ENCODE measurements around the gene KCNJ8. TPM values are rescaled to one million over a fixed set of nuclear protein-coding genes. Genes with fewer than 3 reads are reported as not detected.
"Not testable (repeated sequence)": the region's sequence is repeated elsewhere in the genome, so short reads cannot be mapped to it uniquely, and the experiment has no call there.

KCNJ8 gene
- total and polyA plus RNA-seq, 8 donors: 5.7 to 19.6 (median 8.9) TPM; not detected in 2

DNA sequence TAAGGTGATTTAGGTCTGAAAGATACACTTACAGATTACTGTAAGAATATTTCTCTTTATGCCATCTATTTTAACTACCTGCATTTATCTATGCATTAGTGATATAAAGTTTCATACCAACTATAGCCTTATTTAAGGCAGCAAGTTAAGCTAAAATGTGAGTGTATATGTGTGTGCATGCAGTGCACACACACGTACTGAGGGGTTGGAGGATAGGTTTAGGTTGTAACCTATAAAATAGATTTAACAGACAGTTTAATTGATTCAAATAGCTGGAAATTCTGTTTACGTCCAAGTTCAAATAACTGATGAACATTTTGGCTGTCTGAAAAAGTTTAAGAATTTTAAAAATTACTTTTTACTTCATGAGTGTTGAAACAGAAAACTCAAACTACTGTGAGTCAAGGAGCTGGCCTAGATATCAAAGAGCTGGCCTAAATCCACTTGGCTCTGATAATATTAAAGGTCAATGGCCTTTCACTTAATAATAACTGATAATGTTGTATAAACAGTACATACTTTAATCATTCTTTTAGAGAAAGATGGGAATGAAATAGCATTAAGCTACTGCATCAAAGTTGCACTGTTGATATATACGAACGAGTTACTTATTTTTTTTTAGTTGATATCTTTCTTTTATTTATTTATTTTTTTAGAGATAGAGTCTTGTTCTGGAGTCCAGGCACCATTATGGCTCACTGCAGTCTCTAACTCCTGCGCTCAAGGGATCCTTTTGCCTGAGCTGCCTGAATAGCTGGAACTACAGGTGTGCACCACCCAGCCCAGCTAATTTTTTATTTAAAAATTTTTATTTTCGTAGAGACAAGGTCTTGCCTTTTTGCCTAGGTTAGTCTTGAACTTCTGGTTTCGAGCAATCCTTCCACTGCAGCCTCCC is 13.8 kb upstream of the KCNJ8 start:
- H3K9me3 ChIP-seq: peaks cover 0 to 13% (median 0%) of the 10 kb centered on the region in 4 donors
- peak; percentile 36 to 42 for DNase-seq
- WGBS, 5 donors: 36 to 55% (median 43%) methylated on average over 7 of the region's 7 CpGs
- TF ChIP-seq EP300 (IDR thresholded peaks at IDR 0.05) (no peak), POLR2AphosphoS5 (IDR thresholded peaks at IDR 0.05) (no peak), POLR2A (IDR thresholded peaks at IDR 0.05) (no peak)
- TF ChIP-seq, protein P1, sequence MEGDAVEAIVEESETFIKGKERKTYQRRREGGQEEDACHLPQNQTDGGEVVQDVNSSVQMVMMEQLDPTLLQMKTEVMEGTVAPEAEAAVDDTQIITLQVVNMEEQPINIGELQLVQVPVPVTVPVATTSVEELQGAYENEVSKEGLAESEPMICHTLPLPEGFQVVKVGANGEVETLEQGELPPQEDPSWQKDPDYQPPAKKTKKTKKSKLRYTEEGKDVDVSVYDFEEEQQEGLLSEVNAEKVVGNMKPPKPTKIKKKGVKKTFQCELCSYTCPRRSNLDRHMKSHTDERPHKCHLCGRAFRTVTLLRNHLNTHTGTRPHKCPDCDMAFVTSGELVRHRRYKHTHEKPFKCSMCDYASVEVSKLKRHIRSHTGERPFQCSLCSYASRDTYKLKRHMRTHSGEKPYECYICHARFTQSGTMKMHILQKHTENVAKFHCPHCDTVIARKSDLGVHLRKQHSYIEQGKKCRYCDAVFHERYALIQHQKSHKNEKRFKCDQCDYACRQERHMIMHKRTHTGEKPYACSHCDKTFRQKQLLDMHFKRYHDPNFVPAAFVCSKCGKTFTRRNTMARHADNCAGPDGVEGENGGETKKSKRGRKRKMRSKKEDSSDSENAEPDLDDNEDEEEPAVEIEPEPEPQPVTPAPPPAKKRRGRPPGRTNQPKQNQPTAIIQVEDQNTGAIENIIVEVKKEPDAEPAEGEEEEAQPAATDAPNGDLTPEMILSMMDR (IDR thresholded peaks at IDR 0.05): no peak
- no peaks in the 10 kb centered on the region for H3K27me3 ChIP-seq
- peaks cover 0 to 15% (median 6%) of the 10 kb centered on the region in 4 donors for H3K4me1 ChIP-seq
- H3K27ac ChIP-seq: peak overlapping the region in 1 of 5 donors; percentile 15
- no peak overlapping the region for H3K4me3 ChIP-seq
- intact Hi-C loops (cut with DNase I; ENCODE audit: low total_unique reads): no loop called here
- no peaks in the 10 kb centered on the region for H3K36me3 ChIP-seq

DNA sequence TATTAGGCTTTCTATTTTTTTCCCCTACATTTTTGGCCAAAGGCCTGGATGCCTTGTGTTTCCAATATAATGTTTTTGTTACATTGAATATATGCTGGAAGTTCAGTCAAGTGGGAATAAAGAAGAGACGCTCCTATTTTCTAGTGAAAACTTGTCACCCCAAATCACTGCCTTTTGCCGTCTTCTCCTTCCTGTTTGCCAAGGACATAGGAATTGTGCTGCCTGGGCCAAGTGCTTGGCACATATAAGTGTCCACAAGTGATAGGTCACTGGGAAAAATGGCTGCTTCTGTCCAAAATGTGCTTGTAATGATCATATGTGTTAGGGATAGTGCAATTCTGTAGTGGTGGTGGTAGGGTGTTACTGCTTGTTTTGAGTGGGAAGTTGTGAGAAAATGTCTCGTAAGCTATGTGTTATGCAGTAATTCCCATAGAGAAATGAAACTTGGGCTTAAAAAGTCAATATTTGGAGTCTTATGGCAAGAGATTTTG is 11.6 kb upstream of the KCNJ8 start:
- H3K9me3 ChIP-seq: peaks cover 0 to 13% (median 0%) of the 10 kb centered on the region in 4 donors
- peaks cover 0 to 15% (median 6%) of the 10 kb centered on the region in 4 donors for H3K4me1 ChIP-seq
- H3K27ac ChIP-seq: no peak overlapping the region
- H3K4me3 ChIP-seq: no peak overlapping the region
- no peaks in the 10 kb centered on the region for H3K36me3 ChIP-seq
- 72 to 80% (median 79%) methylated on average over 3 of the region's 3 CpGs for WGBS, 5 donors
- intact Hi-C loops (cut with DNase I; ENCODE audit: low total_unique reads): no loop called here
- no peaks in the 10 kb centered on the region for H3K27me3 ChIP-seq
- TF ChIP-seq, protein P1 (IDR thresholded peaks at IDR 0.05): no peak
- TF ChIP-seq EP300 (IDR thresholded peaks at IDR 0.05) (no peak), POLR2AphosphoS5 (IDR thresholded peaks at IDR 0.05) (no peak), POLR2A (IDR thresholded peaks at IDR 0.05) (no peak)
- peak in 1 of 2 donors; percentile 40 for DNase-seq

DNA sequence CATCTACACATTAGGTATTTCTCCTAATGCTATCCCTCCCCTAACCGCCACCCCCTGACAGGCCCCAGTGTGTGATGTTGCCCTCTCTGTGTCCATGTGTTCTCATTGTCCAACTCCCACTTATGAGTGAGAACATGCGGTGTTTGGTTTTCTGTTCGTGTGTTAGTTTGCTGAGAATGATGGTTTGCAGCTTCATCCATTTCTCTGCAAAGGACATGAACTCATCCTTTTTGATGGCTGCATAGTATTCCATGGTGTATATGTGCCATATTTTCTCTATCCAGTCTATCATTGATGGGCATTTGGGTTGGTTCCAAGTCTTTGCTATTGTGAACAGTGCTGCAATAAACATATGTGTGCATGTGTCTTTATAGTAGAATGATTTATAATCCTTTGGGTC is 8.2 kb upstream of the KCNJ8 start:
- H3K4me3 ChIP-seq; H3K36me3 ChIP-seq; H3K9me3 ChIP-seq; DNase-seq; intact Hi-C loops (cut with DNase I; ENCODE audit: low total_unique reads); H3K27ac ChIP-seq; H3K4me1 ChIP-seq; H3K27me3 ChIP-seq: not testable (repeated sequence)
- 82 to 95% (median 88%) methylated on average over 3 of the region's 3 CpGs for WGBS, 5 donors

DNA sequence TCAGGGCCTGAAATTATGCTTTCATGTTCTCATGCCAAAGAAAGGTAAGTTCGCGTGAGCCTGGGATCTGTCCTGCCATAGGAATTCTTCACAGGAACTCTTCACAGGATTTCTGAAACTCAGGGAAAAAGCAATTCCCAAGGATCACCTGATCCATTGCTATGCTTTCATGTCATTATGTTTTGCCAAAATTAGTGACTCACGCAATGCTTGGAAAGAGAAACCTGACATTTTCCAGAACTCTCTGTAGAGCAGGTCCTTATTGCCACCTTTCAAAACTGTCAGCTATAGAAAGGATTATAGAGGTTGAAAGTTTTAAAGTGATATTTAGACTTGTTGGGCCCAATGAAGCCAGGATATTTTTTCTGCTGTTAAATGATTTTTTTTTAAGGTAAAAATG is 6.3 kb upstream of the KCNJ8 start:
- Histone ChIP-seq H3K36me3 (no peaks in the 10 kb centered on the region), H3K27ac (peak overlapping the region in 2 of 5 donors; percentile 13 to 92), H3K4me3 (no peak overlapping the region), H3K9me3 (no peaks in the 10 kb centered on the region), H3K27me3 (no peaks in the 10 kb centered on the region), H3K4me1 (peaks cover 0 to 12% (median 4%) of the 10 kb centered on the region in 4 donors)
- DNase-seq: peak in 1 of 2 donors; percentile 45
- TF ChIP-seq POLR2AphosphoS5 (IDR thresholded peaks at IDR 0.05): peak in 2 of 3 donors; percentile 79 to 87
- no peak for TF ChIP-seq EP300 (IDR thresholded peaks at IDR 0.05)
- WGBS, 5 donors: 76 to 92% (median 89%) methylated on average over 3 of the region's 3 CpGs
- intact Hi-C loops (cut with DNase I; ENCODE audit: low total_unique reads): no loop called here

DNA sequence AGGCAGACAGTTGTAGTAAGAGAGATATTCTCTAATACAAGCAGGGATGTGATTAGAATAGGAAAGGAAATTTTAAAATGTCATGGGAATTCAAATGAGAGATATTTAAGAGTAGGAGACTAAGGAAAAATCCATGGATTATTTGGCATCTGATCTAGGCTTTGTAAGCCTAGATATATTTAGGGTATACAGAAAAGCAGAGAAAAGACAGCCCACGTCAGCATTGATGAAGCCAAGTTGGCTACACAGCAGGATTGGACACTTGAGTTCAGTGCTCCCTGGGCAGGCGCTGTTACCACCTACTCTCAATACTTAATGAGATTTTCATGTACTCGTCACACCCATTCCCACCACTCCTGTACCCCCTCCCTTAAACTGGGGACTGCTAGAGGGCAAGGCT is 1.7 kb upstream of the KCNJ8 start:
- Histone ChIP-seq H3K4me3 (no peak overlapping the region), H3K4me1 (peaks cover 0 to 29% (median 15%) of the 10 kb centered on the region in 4 donors), H3K9me3 (no peaks in the 10 kb centered on the region), H3K36me3 (no peaks in the 10 kb centered on the region), H3K27me3 (peaks cover 0 to 26% (median 10%) of the 10 kb centered on the region in 3 donors), H3K27ac (peak overlapping the region in 4 of 5 donors; percentile 81 to 92 (median 84))
- intact Hi-C loops (cut with DNase I; ENCODE audit: low total_unique reads): no loop called here
- TF ChIP-seq, protein P1 (IDR thresholded peaks at IDR 0.05): no peak
- no peak for TF ChIP-seq POLR2A (IDR thresholded peaks at IDR 0.05)
- no peak for TF ChIP-seq EP300 (IDR thresholded peaks at IDR 0.05)
- no peak for TF ChIP-seq POLR2AphosphoS5 (IDR thresholded peaks at IDR 0.05)
- 65 to 92% (median 88%) methylated on average over 3 of the region's 3 CpGs for WGBS, 5 donors
- peak in 1 of 2 donors; percentile 56 for DNase-seq
